Amygdala (tissue), 56 donors: ENCODE data around the gene MPP2.

Source experiments
- DNase-seq, 56 donors: peaks; one replicate each; lab custom pipeline; 2025; lab: John Stamatoyannopoulos, UW

The MPP2 gene

GRCh38 chr17:43829738-43830137 lies 77.6 kb downstream of the MPP2 start:
- DNase-seq: no peak

- no peak for DNase-seq
Measured at GRCh38 chr17:43827596-43827995, 79.7 kb downstream of the MPP2 start.

GRCh38 chr17:43826206-43826605 lies 81.1 kb downstream of the MPP2 start:
- no peak for DNase-seq

GRCh38 chr17:43825567-43825966 lies 81.8 kb downstream of the MPP2 start:
- DNase-seq: no peak
